Stomach (tissue), 9 donors: ENCODE data around the gene SPHKAP. TPM values are rescaled to one million over a fixed set of nuclear protein-coding genes. Genes with fewer than 3 reads are reported as not detected.

ENCODE experiments used
- DNase-seq, 2 donors: peaks; one replicate each; pipeline versions ENCODE4 v3.0.0 to v3.0.0-alpha.2; 2013 to 2019
- H3K27ac ChIP-seq, 5 donors: fragments of 200-600 bp in 4 of 5; sonication (generic) in 4 of 5; one replicate each; pipeline ENCODE4 v1.5.1; 2013 to 2019; ENCODE audit warnings: mild to moderate bottlenecking in 1 of 5, moderate library complexity in 1 of 5
- H3K27me3 ChIP-seq, 3 donors: fragments of 200-600 bp; sonication (generic); one replicate each; pipeline ENCODE4 v1.5.1; 2017 to 2019; ENCODE audit warnings: mixed run types in 1 of 3
- H3K36me3 ChIP-seq, 4 donors: fragments of 200-600 bp; sonication (generic); 1 replicate in 3 of 4; 2 replicates in 1 of 4; pipeline ENCODE4 v1.5.1; 2016 to 2019
- H3K4me1 ChIP-seq, 4 donors: fragments of 200-600 bp; sonication (generic); one replicate each; pipeline ENCODE4 v1.5.1; 2016 to 2019
- H3K4me3 ChIP-seq, 4 donors: fragments of 200-600 bp; sonication (generic) in 3 of 4; one replicate each; pipeline ENCODE4 v1.5.1; 2016 to 2019; ENCODE audit warnings: mild to moderate bottlenecking in 1 of 4
- H3K9me3 ChIP-seq, 4 donors: fragments of 200-600 bp; sonication (generic); one replicate each; pipeline ENCODE4 v1.5.1; 2016 to 2019
- EP300 ChIP-seq: sonication (generic); formaldehyde crosslinking; IDR thresholded peaks from one replicate; pipeline ENCODE4 v1.6.1; 2017; ENCODE audit warnings: antibody characterized with exemption
- POLR2A ChIP-seq, 4 donors: fragments of 450-650 bp; IDR thresholded peaks; one replicate each; pipeline ENCODE4 v1.6.1; 2016; ENCODE audit warnings: antibody characterized with exemption in 4 of 4, control low read depth in 2 of 4, mild to moderate bottlenecking in 1 of 4, moderate library complexity in 1 of 4
- POLR2AphosphoS5 ChIP-seq, 3 donors: sonication (generic); formaldehyde crosslinking; IDR thresholded peaks; one replicate each; pipeline ENCODE4 v1.6.1; 2016; ENCODE audit warnings: antibody characterized with exemption in 3 of 3
- WGBS, 5 donors: extraction: QIAGEN DNeasy Blood & Tissue Kit in 3 of 5; methylation state at CpG; one replicate each; pipeline versions ENCODE4 v1.1.5 to v1.1.7; 2013 to 2018; 5-methylcytosine and 5-hydroxymethylcytosine counted together
- intact Hi-C: fragments of 100-400 bp; cut with DNase I; formaldehyde crosslinking; loops from one replicate; pipeline ENCODE4 v1.15.1; 2023; ENCODE audit warnings: low total_unique reads
- polyA plus RNA-seq, 3 donors: library from polyadenylated mRNA; stranded (reverse); fragments of 200-250 nt; gene quantifications; one replicate each; pipeline ENCODE4 v1.2.3, GENCODE V29; 2013
- total RNA-seq, 5 donors: library from RNA; depleted of rRNA; stranded (reverse); fragments of >200 nt; gene quantifications; one replicate each; pipeline versions ENCODE4 v1.1.0 to v1.2.3, GENCODE V29; 2014 to 2016
- TF ChIP-seq, protein P1 (sequence below), 7 experiments: fragments of 450-650 bp in 4 of 7; fragments of 200-600 bp in 3 of 7; sonication (generic) in 3 of 7; IDR thresholded peaks; one replicate each; pipeline ENCODE4 v1.5.1; 2016 to 2019; ENCODE audit warnings: antibody characterized with exemption in 7 of 7, control low read depth in 2 of 7, mild to moderate bottlenecking in 1 of 7
- donor health status: healthy with polysubstance abuse.
- donor health status: Bipolar disorder and iron deficiency.
- donor health status: healthy.

Gene SPHKAP
- total and polyA plus RNA-seq, 8 donors = 0.03 to 2.2 TPM; not detected in 6

GRCh38 chr2:228131833-228132232 is 49.7 kb downstream of the SPHKAP start:
- no peak for DNase-seq
- Histone ChIP-seq H3K4me3 (no peak overlapping the region), H3K9me3 (no peaks in the 10 kb centered on the region), H3K27me3 (no peaks in the 10 kb centered on the region), H3K36me3 (no peaks in the 10 kb centered on the region), H3K27ac (no peak overlapping the region), H3K4me1 (no peaks in the 10 kb centered on the region)
- TF ChIP-seq POLR2AphosphoS5 (IDR thresholded peaks at IDR 0.05) (no peak), EP300 (no peak), POLR2A (IDR thresholded peaks at IDR 0.05) (no peak)
- TF ChIP-seq, protein P1, sequence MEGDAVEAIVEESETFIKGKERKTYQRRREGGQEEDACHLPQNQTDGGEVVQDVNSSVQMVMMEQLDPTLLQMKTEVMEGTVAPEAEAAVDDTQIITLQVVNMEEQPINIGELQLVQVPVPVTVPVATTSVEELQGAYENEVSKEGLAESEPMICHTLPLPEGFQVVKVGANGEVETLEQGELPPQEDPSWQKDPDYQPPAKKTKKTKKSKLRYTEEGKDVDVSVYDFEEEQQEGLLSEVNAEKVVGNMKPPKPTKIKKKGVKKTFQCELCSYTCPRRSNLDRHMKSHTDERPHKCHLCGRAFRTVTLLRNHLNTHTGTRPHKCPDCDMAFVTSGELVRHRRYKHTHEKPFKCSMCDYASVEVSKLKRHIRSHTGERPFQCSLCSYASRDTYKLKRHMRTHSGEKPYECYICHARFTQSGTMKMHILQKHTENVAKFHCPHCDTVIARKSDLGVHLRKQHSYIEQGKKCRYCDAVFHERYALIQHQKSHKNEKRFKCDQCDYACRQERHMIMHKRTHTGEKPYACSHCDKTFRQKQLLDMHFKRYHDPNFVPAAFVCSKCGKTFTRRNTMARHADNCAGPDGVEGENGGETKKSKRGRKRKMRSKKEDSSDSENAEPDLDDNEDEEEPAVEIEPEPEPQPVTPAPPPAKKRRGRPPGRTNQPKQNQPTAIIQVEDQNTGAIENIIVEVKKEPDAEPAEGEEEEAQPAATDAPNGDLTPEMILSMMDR (IDR thresholded peaks at IDR 0.05) = no peak
- intact Hi-C loops = no loop called here
- 72 to 79% (median 75%) methylated on average over 8 of the region's 8 CpGs for WGBS, 5 donors

- Histone ChIP-seq H3K9me3 (no peaks in the 10 kb centered on the region), H3K36me3 (no peaks in the 10 kb centered on the region), H3K27me3 (no peaks in the 10 kb centered on the region), H3K4me1 (no peaks in the 10 kb centered on the region), H3K27ac (no peak overlapping the region), H3K4me3 (no peak overlapping the region)
- intact Hi-C loops = no loop called here
- no peak for DNase-seq
- TF ChIP-seq POLR2A (IDR thresholded peaks at IDR 0.05) = no peak
- TF ChIP-seq EP300 = no peak
- TF ChIP-seq, protein P1 (IDR thresholded peaks at IDR 0.05) = no peak
- no peak for TF ChIP-seq POLR2AphosphoS5 (IDR thresholded peaks at IDR 0.05)
- WGBS, 5 donors = 29 to 83% (median 62%) methylated on average over 1 of the region's 1 CpG
Observed at GRCh38 chr2:228126401-228126800, 55.1 kb downstream of the SPHKAP start.

GRCh38 chr2:228118940-228119339 is 62.5 kb downstream of the SPHKAP start:
- Histone ChIP-seq H3K4me1 (no peaks in the 10 kb centered on the region), H3K27ac (no peak overlapping the region), H3K36me3 (no peaks in the 10 kb centered on the region), H3K4me3 (no peak overlapping the region), H3K27me3 (no peaks in the 10 kb centered on the region), H3K9me3 (no peaks in the 10 kb centered on the region)
- DNase-seq = no peak
- no peak for TF ChIP-seq POLR2A (IDR thresholded peaks at IDR 0.05)
- TF ChIP-seq POLR2AphosphoS5 (IDR thresholded peaks at IDR 0.05) = no peak
- no peak for TF ChIP-seq EP300
- TF ChIP-seq, protein P1 (IDR thresholded peaks at IDR 0.05) = no peak
- WGBS, 5 donors = 20 to 28% (median 26%) methylated on average over 2 of the region's 2 CpGs
- intact Hi-C loops = no loop called here

GRCh38 chr2:228107846-228108245 is 73.6 kb downstream of the SPHKAP start:
- 50 to 71% (median 64%) methylated on average over 2 of the region's 2 CpGs for WGBS, 5 donors
- H3K27ac ChIP-seq = no peak overlapping the region

More at GRCh38 chr2:228107846-228108245, 73.6 kb downstream of the SPHKAP start:
- Histone ChIP-seq H3K4me3 (no peak overlapping the region), H3K36me3 (no peaks in the 10 kb centered on the region), H3K27me3 (no peaks in the 10 kb centered on the region), H3K4me1 (no peaks in the 10 kb centered on the region), H3K9me3 (no peaks in the 10 kb centered on the region)
- no peak for DNase-seq
- no peak for TF ChIP-seq POLR2AphosphoS5 (IDR thresholded peaks at IDR 0.05)
- TF ChIP-seq EP300 = no peak
- no peak for TF ChIP-seq POLR2A (IDR thresholded peaks at IDR 0.05)
- TF ChIP-seq, protein P1 (IDR thresholded peaks at IDR 0.05) = no peak
- intact Hi-C loops = no loop called here
